HG03442 (cell line): Measurements from ENCODE around the gene PHTF2.
"Not testable (repeated sequence)": the region's sequence is repeated elsewhere in the genome, so short reads cannot be mapped to it uniquely, and the experiment has no call there.

Experiments used
- ATAC-seq: cut with Tn5 transposase; IDR thresholded peaks from one replicate; pipeline ENCODE4 v1.9.1; 2021; ENCODE audit warnings: mild to moderate bottlenecking, moderate library complexity; ENCODE audit not compliant: unreplicated experiment

PHTF2 gene

GRCh38 chr7:77798394-77799077, at the start of gene PHTF2, which contains the start of gene TMEM60:
TSS of gene PHTF2 (plus strand) at chr7:77798773.
TSS of gene TMEM60 (minus strand) at chr7:77798434. CDS start at chr7:77794373, 4,061 bp downstream.
- peak; percentile 91 for ATAC-seq

- no peak for ATAC-seq
Observed at GRCh38 chr7:77752016-77752415, 46.6 kb upstream of the PHTF2 start.

GRCh38 chr7:77753173-77753572, 45.4 kb upstream of the PHTF2 start:
- no peak for ATAC-seq

GRCh38 chr7:77757589-77757988, 41.0 kb upstream of the PHTF2 start:
- ATAC-seq = peak; percentile 98

- ATAC-seq = no peak
Observed at GRCh38 chr7:77759294-77759889, 39.2 kb upstream of the PHTF2 start.

- no peak for ATAC-seq
Observed at GRCh38 chr7:77760809-77761453, 37.6 kb upstream of the PHTF2 start.

- no peak for ATAC-seq
Observed at GRCh38 chr7:77765481-77765880, 33.1 kb upstream of the PHTF2 start.

- ATAC-seq = no peak
Observed at GRCh38 chr7:77765906-77766800, 32.4 kb upstream of the PHTF2 start.

- no peak for ATAC-seq
Observed at GRCh38 chr7:77766801-77767605, 31.6 kb upstream of the PHTF2 start.

GRCh38 chr7:77770316-77770715, 28.3 kb upstream of the PHTF2 start:
- ATAC-seq = no peak

- ATAC-seq = no peak
Observed at GRCh38 chr7:77771901-77772300, 26.7 kb upstream of the PHTF2 start.

GRCh38 chr7:77778535-77778934, 20.0 kb upstream of the PHTF2 start:
- ATAC-seq = no peak

GRCh38 chr7:77782383-77782782, 16.2 kb upstream of the PHTF2 start:
- ATAC-seq = no peak

GRCh38 chr7:77783111-77783510, 15.5 kb upstream of the PHTF2 start:
- no peak for ATAC-seq

- ATAC-seq = no peak
Observed at GRCh38 chr7:77783545-77783944, 15.0 kb upstream of the PHTF2 start.

- ATAC-seq = not testable (repeated sequence)
Observed at GRCh38 chr7:77784426-77784825, 14.1 kb upstream of the PHTF2 start.

- ATAC-seq = no peak
Observed at GRCh38 chr7:77786018-77786417, 12.6 kb upstream of the PHTF2 start.

GRCh38 chr7:77786741-77787140, 11.8 kb upstream of the PHTF2 start:
- ATAC-seq = no peak

GRCh38 chr7:77788327-77788902, 10.2 kb upstream of the PHTF2 start:
- ATAC-seq = no peak

GRCh38 chr7:77791336-77791735, 7.2 kb upstream of the PHTF2 start:
- ATAC-seq = no peak
